ENCODE measurements around the gene SPRR3.
"Not testable (repeated sequence)": the region's sequence is repeated elsewhere in the genome, so short reads cannot be mapped to it uniquely, and the experiment has no call there.

The SPRR3 gene

DNA sequence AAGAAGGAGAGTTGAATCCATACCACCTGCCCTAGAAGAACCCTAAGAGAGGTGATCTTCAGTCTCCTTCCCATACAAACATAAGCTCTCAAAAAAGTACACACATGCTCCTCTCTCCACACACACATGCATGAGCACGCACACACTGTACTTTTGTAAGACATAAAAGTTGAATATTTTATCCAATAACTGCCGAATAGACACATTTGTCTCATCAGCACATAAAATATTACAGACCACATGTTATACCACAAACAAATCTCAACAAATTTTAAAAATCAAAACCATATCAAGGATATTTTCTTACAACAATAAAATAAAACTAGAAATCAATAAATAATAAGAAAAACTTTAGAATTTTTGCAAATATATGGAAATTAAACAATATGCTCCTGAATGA, 15.0 kb upstream of the SPRR3 start:
- DNase-seq: no peak

GRCh38 chr1:152993186-152993585, 8.4 kb upstream of the SPRR3 start:
- DNase-seq: no peak

GRCh38 chr1:152995842-152996241, 5.7 kb upstream of the SPRR3 start:
- DNase-seq: no peak

DNA sequence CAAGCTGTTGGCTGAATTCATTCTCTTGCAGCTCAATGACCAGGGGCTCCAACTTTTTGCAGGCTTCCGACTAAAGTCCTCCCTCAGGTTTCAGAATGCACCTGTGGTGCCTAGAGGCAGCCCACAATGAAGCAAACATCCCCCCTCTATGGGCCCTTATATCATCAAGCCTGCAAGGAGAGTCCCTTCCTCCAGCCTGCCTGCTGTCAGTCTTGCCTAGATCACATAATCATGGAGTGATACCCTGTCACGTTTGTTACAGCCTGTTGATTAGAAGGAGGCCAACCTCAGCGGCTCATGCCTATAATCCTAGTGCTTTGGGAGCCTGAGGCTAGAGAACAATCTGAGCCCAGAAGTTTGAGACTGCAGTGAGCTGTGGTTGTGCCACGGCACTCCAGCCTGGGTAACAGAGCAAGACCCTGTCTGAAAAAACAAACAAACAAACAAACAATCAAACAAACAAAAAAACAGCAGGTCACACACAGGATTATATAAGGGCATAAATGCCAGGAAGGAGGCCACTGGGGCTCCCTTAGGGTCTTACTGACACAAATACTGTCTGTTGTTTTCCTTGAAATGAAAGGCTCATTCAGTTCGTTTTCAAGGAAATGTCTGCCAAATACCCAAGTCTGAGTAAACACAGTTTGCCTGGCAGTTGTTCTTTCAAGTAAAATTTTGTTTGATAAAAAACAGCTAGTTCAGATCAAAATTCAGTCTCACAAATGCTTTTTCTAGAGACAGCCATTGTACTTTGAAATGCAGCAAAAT, 4.7 kb upstream of the SPRR3 start:
- no peak for DNase-seq

DNA sequence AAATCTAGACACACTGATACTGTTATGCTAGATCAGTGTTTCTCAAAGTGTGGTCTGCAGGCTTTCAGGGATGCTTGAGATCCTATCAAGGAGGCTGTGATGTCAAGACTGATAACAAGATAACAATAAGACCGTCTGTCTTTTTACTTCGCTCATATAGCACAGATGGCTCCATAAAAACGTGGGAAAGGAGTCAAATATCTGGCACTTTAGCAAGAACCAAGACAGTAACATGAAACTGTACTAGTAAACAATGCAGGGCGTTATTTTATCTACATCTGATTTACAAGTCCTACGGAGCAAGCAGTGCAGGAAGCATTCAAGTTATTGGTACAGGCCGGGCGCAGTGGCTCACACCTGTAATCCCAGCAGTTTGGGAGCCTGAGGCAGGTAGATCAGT, 3.6 kb upstream of the SPRR3 start:
- no peak for DNase-seq

GRCh38 chr1:152998476-152998875, 3.1 kb upstream of the SPRR3 start:
- DNase-seq: no peak

- DNase-seq: no peak
Measured at GRCh38 chr1:152999818-153000217, 1.7 kb upstream of the SPRR3 start.

GRCh38 chr1:153000294-153000693, 1.3 kb upstream of the SPRR3 start:
- DNase-seq: no peak

GRCh38 chr1:153011235-153011758, 9.7 kb downstream of the SPRR3 start:
- DNase-seq: not testable (repeated sequence)

GRCh38 chr1:153021829-153022228, 20.3 kb downstream of the SPRR3 start:
- not testable (repeated sequence) for DNase-seq

GRCh38 chr1:153022340-153022739, 20.8 kb downstream of the SPRR3 start:
- DNase-seq: not testable (repeated sequence)

GRCh38 chr1:153023109-153023508, 21.6 kb downstream of the SPRR3 start:
- DNase-seq: no peak

DNA sequence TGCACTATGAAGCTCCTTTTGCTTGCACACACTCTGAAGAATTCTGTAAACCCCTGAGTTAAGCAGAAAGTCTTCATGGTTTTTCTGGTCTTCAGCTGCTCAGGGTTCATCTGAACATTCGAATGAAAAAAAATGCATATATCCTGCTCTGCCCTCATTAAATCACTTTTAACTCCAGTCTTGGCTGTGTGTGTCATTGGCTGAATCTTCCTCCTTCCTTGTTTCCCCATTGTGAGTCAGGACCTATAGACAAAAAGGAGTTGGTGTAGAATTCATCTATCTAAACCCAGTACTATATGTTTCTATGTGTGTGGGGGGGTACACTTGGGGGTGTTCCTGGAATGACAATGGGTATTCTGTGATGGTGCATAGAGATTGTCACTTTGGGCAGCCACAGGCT, 22.9 kb downstream of the SPRR3 start:
- DNase-seq: no peak

- DNase-seq: no peak
Measured at GRCh38 chr1:153025797-153026196, 24.2 kb downstream of the SPRR3 start.

DNA sequence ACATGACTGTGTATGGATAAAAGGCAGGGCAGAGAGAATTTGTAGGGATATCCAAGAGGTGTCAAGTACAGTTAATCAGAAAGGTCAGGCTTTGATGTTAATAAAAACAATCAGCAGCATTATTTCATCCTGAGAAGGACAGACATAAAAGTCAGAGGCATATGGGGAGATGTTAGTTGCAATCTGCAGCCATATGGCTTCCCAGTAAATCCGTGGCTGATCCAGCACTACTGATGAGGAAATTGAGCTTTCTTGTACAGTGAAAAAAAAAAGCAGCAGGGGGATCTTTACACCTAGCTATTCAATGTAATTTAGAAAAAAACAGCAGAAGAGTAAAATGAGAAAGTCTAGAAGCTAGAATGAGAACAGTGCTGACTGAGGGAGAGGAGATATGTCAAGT, 27.2 kb downstream of the SPRR3 start:
- no peak for DNase-seq

GRCh38 chr1:153030895-153031294, 29.3 kb downstream of the SPRR3 start, which contains the start of gene SPRR1B:
Gene SPRR1B (plus strand): TSS chr1:153031203. CDS start chr1:153032346, 1,143 bp downstream.
- DNase-seq: no peak

DNA sequence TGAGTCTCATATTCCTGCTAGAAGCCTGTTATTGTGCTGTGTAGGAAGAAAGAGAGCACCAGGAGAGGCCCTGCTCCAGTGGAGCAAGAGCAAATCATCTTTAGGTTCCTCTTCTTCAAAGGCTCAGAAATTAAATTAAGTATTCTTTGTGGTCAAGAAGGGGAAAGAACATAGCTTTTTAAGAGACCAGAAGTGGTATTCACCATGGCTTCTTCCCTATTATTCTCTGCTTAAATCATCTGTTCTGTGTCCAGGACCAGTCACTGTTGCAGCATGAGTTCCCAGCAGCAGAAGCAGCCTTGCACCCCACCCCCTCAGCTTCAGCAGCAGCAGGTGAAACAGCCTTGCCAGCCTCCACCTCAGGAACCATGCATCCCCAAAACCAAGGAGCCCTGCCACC, 30.5 kb downstream of the SPRR3 start:
- no peak for DNase-seq

DNA sequence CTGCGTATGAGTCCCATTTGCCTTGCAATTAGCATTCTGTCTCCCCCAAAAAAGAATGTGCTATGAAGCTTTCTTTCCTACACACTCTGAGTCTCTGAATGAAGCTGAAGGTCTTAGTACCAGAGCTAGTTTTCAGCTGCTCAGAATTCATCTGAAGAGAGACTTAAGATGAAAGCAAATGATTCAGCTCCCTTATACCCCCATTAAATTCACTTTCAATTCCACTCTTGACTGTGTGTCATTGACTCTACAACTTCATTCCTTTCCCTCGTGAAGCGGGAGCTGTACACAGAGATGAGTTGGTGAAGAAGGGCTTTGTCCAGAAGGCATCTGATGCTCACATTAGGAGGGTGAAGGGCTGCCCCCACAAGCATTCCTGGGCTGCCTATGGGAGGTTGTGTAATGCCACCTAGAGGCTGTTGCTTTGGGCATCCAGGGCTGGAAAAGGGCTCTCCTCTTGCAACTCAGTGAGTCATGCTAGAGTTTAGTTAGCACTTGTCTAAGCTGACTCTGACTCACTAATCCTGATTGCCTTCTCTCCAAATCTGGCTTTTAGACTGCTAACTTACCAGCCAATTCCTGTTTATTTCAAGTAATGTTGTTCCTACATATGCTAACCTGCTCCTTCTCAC, 31.2 kb downstream of the SPRR3 start:
- no peak for DNase-seq

DNA sequence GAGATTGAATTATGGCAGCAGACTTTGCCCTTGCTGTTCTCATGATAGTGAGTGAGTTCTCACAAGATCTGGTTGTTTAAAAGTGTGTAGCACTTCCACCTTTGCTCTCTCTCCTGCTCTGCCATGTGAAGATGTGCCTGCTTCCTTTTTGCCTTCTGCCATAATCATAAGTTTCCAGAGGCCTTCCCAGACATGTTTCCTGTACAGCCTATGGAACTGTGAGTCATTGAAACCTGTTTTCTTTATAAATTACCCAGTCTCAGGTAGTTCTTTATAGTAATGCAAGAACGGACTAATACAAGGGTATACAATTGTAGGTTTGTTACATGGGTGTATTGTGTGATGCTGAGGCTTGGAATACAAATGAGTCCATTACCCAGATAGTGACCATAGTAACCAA, 33.7 kb downstream of the SPRR3 start:
- DNase-seq: no peak

- DNase-seq: no peak
Measured at GRCh38 chr1:153040950-153041631, 39.5 kb downstream of the SPRR3 start, which contains the start of gene SPRR2D. Gene SPRR2D (minus strand): TSS chr1:153041120. CDS start chr1:153040346, 774 bp downstream.

GRCh38 chr1:153049211-153049610, 47.7 kb downstream of the SPRR3 start:
- DNase-seq: no peak

All from NCI-H187 treated with DMSO at 0.1 percent for 48 hours (cell line).